NCI-H1105 treated with DMSO at 0.1 percent for 48 hours (cell line): ENCODE data around the gene FAM131A.
A peak's percentile ranks its signal among the peaks of the same experiment; 100 is the strongest.
"Not testable (repeated sequence)": the region's sequence is repeated elsewhere in the genome, so short reads cannot be mapped to it uniquely, and the experiment has no call there.

Source experiments
- DNase-seq: peaks from one replicate; lab custom pipeline; 2025; lab: John Stamatoyannopoulos, UW

FAM131A gene

DNA sequence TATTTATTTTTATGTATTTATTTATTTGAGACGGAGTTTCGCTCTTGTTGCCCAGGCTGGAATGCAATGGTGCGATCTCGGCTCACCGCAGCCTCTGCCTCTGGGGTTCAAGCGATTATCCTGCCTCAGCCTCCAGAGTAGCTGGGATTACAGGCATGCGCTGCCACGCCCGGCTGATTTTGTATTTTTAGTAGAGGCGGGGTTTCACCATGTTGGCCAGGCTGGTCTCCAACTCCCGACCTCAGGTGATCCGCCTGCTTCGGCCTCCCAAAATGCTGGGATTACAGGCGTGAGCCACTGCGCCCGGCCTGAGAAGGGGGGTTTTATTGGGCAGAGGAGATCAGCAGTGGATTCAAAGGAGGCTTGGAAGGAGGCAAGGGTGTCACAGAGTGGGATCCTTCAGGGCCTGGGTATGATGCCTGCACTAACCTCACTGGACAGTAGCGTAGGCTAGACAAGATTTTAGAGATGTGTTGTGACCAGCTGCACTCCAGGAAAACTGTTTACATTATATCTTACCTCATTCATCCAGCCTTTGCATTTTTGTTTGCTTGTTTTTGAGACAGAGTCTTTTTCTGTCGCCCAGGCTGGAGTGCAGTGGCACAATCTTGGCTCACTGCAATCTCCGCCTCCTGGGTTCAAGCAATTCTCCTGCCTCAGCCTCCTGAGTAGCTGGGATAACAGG lies 2.2 kb downstream of the FAM131A start:
- not testable (repeated sequence) for DNase-seq

DNA sequence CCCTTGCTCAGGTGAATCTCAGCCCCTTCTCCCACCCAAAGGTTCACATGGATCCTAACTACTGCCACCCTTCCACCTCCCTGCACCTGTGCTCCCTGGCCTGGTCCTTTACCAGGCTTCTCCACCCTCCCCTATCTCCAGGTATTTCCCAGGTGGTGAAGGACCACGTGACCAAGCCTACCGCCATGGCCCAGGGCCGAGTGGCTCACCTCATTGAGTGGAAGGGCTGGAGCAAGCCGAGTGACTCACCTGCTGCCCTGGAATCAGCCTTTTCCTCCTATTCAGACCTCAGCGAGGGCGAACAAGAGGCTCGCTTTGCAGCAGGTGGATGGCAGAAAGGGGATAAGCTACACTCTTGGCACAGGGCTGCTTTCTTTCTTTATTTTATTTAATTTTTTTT lies 4.5 kb downstream of the FAM131A start:
- DNase-seq = no peak

DNA sequence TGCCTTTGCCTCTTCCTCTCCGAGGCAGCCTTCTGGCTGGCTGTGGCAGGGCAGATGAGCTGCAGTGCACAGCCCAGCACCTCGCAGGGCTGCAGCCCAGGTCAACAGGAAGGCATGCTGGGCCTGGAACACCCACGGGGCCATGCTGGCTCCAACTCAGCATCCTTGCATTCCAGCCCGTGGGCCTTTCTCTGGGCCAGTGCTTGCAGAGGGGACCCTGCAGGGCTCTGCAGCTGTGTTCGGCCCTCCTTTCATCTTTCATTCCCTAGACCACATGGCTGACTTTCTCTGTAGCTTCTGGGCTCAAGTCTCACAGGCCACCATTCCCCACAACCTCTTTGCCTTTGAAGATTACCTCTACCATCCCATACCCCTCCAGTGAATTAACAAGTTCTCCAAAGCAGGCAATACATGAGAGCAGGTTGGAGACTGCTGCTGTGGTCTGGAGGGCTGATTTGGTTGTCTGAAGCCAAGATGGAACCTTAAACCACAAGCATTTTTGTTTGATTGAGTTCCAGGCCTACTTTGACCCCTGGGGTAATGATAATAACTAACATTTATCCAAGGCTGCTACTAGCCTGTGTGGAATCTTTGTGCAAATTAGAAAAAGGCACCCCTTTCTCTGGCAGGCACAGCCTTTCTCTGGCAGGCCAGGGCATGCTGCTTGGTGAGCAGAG lies 5.9 kb downstream of the FAM131A start:
- no peak for DNase-seq

DNA sequence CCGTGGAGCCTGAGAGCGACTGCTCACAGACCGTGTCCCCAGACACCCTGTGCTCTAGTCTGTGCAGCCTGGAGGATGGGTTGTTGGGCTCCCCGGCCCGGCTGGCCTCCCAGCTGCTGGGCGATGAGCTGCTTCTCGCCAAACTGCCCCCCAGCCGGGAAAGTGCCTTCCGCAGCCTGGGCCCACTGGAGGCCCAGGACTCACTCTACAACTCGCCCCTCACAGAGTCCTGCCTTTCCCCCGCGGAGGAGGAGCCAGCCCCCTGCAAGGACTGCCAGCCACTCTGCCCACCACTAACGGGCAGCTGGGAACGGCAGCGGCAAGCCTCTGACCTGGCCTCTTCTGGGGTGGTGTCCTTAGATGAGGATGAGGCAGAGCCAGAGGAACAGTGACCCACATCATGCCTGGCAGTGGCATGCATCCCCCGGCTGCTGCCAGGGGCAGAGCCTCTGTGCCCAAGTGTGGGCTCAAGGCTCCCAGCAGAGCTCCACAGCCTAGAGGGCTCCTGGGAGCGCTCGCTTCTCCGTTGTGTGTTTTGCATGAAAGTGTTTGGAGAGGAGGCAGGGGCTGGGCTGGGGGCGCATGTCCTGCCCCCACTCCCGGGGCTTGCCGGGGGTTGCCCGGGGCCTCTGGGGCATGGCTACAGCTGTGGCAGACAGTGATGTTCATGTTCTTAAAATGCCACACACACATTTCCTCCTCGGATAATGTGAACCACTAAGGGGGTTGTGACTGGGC lies 7.3 kb downstream of the FAM131A start:
- DNase-seq = no peak

- DNase-seq = peak; percentile 44
Observed at GRCh38 chr3:184345317-184346144, 8.1 kb downstream of the FAM131A start.

DNA sequence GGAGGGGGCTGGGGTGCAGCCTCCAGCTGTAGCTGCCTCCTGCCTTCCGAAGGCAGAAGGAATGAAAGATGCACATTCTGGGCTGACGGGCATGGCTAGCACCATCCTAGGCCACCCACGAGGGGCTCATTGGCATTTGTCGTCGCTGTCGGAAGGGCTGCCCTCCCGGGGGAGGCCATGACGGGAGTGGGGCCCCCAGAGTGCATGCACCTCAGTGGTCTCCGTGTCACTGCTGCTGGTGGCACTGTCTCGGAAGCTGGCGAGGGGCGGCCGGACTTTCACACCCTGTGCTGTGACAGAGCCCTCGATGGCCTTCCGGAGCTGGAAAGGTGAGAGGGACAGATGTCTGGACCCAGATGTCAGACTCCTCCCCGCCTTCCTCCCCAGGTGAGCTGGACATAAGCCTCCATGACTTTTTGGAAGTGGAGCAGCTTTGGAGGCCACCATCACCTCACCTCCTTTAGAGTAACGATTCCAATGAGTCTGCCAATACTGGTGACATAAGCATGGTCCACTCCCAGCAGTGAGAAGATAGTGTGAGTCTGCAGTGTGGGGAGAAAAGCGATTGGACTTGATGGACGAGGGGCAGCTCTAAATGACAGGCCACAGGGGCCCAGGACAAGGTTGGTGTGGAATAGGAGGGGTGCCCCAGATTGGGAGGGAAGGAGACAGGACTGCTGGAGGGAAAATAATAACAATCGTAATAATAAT lies 9.2 kb downstream of the FAM131A start:
- DNase-seq = no peak

DNA sequence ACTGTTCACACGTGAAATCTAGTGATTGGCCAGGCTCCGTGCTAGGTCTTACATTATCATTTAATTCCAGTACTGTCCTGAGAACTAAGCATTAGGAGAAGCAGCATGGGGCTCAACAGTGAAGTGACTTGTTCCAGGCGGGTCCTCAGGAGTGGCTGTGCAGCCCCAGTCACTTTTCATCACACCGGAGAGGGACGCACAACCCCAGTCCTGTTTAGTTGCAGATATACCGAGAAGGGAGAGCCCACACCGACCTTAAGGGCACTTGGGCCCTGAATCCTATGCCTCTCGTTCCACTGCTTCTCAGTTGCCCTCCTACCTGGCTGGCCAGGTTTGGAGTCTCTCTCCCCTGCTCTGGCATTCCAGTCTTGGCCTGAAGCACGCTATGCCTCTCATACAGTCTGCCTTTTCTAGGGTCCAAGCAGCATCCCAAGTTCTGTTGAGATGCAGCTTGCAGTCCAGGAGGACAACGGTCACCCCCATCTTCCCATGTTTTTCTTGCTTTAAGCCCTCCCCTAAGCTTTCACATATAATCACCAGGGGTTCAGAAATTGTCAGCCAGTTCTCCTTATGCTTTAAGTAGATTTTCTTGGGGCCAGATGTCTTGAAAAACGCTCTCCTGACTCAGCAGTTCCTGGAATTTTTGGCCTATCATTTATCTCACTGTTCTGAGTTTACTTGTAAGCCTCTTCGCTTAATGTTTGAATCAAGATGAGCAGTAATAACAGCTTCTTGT lies 10.1 kb downstream of the FAM131A start:
- no peak for DNase-seq

- no peak for DNase-seq
Observed at GRCh38 chr3:184348057-184348382, 10.6 kb downstream of the FAM131A start.

GRCh38 chr3:184349563-184350470 lies 12.4 kb downstream of the FAM131A start:
- no peak for DNase-seq

GRCh38 chr3:184350618-184351017 lies 13.2 kb downstream of the FAM131A start:
- DNase-seq = no peak

DNA sequence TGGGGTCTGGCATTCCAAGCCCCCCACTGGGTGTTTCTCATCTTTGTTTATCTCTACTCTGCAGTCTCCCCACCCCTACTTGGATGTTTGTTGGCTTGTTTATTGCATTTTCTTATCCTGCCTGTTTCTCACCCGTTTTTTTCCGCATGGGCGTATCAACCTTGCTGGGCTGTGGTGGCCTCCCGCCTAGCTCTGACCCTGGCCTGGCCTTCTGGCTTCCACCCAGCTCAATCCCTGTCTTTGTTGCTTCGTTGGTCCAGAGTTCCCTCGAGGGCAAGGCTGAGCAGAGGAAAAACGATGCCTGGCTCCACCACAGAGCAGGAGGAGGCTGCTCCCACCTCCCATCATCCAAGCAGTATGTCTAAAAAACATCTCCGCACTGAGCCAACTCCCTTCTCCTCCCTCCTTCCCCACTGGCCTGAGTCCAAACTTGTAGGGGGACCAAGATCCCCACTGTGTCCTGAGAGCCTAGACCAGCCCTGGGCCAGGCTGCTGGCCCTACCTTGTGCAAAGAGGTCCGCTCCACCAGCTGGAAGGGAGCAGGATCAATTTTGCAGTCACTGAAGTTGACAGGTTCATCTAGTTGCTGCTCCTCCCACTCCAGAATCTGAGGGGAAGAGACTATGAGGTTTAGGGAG lies 14.2 kb downstream of the FAM131A start:
- no peak for DNase-seq

DNA sequence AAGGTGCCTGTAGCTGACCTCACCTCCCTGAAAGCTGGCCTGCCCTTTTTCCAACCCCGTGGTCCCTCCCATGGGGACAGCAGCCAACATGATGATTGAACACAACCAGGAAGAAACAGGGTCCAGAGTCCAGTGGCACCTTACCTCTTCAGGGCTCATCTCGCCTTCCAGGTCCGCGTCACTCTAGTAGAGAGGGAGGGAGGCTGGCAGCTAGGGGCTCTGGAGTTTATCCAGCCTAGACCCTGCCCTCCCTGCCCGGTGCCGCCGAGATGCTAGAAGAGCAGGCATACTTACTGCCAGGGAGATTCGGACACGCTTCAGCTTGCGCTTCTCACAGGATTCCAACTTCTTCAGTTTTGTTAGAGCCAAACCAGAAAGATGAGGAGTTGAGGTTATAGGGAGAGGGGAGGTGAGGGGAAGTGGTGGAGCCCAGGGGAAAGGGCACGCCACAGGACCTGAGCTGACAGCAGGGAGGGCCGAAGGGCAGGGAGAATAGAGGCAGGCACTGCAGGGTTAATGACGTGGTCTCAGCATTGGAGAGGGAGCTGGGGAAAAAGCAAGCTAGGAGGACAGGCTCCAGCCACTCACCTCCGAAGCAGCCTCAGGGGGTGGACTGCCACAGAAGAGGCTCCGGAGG lies 14.9 kb downstream of the FAM131A start:
- DNase-seq = no peak

- no peak for DNase-seq
Observed at GRCh38 chr3:184352897-184353545, 15.6 kb downstream of the FAM131A start.

DNA sequence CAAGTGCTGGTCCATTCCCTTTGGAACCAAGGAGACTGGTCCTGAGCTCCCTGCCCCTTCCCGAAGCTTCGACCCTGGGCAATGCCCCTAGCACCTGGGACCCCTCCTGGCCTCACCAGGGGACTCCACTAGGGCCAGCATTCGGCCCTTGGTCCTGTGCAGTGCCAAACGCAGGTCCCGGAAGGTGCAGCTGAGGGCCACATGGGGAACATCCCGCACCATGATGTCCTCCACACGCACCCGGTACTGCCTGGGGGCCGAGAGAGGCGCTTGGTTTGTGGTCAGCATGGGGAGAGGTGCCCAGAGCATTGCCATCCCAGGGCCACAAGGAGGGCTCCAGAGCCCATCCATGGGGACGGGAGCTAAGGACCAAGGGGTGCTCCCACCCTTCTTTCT lies 16.1 kb downstream of the FAM131A start:
- DNase-seq = no peak

- peak; percentile 16 for DNase-seq
Observed at GRCh38 chr3:184354121-184354728, 16.8 kb downstream of the FAM131A start.

- no peak for DNase-seq
Observed at GRCh38 chr3:184354754-184355153, 17.4 kb downstream of the FAM131A start.

DNA sequence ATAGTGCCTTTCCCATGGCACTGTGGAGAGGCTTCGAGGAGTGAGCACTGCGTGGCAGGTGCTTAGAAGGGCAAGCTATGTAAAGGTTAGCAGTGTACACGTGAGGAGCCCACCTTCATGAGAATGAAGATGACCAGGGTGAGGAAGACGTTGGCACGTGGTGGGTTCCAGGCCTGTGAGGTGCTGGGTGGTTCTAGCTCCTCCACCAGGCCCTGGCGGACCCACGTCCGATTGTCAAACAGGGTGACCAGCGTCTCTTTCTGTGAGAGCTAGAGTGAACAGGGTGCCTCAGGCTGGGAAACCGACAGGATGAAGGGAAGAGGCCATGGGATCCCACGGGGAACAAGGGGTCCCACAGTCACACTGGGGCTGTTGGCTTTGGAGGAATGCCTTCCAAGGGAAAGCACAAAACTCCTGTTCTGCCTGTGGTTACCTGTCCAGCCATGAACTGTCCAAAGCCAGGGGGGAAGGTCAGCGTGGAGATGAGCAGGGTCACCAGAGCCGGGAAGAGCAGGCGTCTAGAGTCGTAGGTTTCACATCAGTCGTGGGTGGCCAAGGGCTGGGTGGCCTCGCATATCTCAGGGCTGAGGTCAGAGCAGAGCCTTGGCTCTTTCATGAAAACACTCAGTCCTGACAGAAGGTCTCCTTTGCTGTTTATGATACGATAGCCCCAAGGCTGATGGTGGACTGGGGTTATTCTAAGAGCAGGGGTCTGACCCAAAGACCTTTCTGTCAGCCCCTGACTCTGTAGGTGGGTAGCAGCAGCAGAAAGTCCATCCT lies 18.1 kb downstream of the FAM131A start:
- no peak for DNase-seq
